GM23338 (cell line): ENCODE results near the gene FAM237B.

Experiments used
- CREB1 ChIP-seq: fragments of 250-450 bp; sonication (Bioruptor Pico); IDR thresholded peaks from 2 replicates; pipeline ENCODE4 v1.5.0; 2020; ENCODE audit warnings: low read depth, mild to moderate bottlenecking, moderate library complexity
- CTCF ChIP-seq, 2 experiments: fragments of 200-600 bp in 1 of 2; sonication (generic) in 1 of 2; conservative IDR thresholded peaks; 2 replicates each; pipeline versions ENCODE4 v1.5.1 to v1.6.1; 2016 to 2017; ENCODE audit warnings: antibody characterized with exemption in 2 of 2, low read depth in 2 of 2, mild to moderate bottlenecking in 2 of 2, moderate library complexity in 1 of 2
- EZH2 ChIP-seq: fragments of 200-600 bp; sonication (generic); IDR thresholded peaks from one replicate; pipeline ENCODE4 v1.8.0; 2017; ENCODE audit warnings: antibody characterized with exemption, mild to moderate bottlenecking, low read depth; ENCODE audit not compliant: unreplicated experiment
- EZH2phosphoT487 ChIP-seq: fragments of 200-600 bp; sonication (generic); IDR thresholded peaks from one replicate; pipeline ENCODE4 v1.8.1; 2018; ENCODE audit warnings: antibody characterized with exemption; ENCODE audit not compliant: unreplicated experiment
- JUNB ChIP-seq: IDR thresholded peaks from one replicate; pipeline ENCODE4 v1.6.1; 2016; ENCODE audit warnings: antibody characterized with exemption; ENCODE audit not compliant: unreplicated experiment
- NANOG ChIP-seq: IDR thresholded peaks from 2 replicates; pipeline ENCODE4 v1.6.1; 2016; ENCODE audit warnings: antibody characterized with exemption, borderline replicate concordance
- POLR2AphosphoS5 ChIP-seq: IDR thresholded peaks from 2 replicates; pipeline ENCODE4 v1.6.1; 2016; ENCODE audit warnings: antibody characterized with exemption, low read depth
- REST ChIP-seq: IDR thresholded peaks from one replicate; pipeline ENCODE4 v1.6.1; 2018; ENCODE audit warnings: antibody characterized with exemption; ENCODE audit not compliant: unreplicated experiment
- STAT1 ChIP-seq: IDR thresholded peaks from one replicate; pipeline ENCODE4 v1.6.1; 2016; ENCODE audit warnings: antibody characterized with exemption; ENCODE audit not compliant: unreplicated experiment
- ZNF114 ChIP-seq: fragments of 250-450 bp; sonication (Bioruptor Pico); IDR thresholded peaks from 2 replicates; pipeline ENCODE4 v1.5.0; 2020; ENCODE audit warnings: mild to moderate bottlenecking, moderate library complexity
- ZNF331 ChIP-seq: fragments of 250-450 bp; sonication (Bioruptor Pico); IDR thresholded peaks from 2 replicates; pipeline ENCODE4 v1.5.0; 2020; ENCODE audit warnings: low read depth, mild to moderate bottlenecking, moderate library complexity
- TF ChIP-seq, protein P1 (sequence below): IDR thresholded peaks from 2 replicates; pipeline ENCODE4 v1.6.1; 2016; ENCODE audit warnings: antibody characterized with exemption
- TF ChIP-seq, protein P2 (sequence below): fragments of 250-450 bp; sonication (Bioruptor Pico); IDR thresholded peaks from 2 replicates; pipeline ENCODE4 v1.5.0; 2020; ENCODE audit warnings: mild to moderate bottlenecking, moderate library complexity

GRCh38 chr7:90322837-90323236, 1.7 kb upstream of the FAM237B start:
- no peak for TF ChIP-seq POLR2AphosphoS5
- TF ChIP-seq EZH2, result no peak
- TF ChIP-seq CTCF (conservative IDR thresholded peaks at IDR 0.05; ENCODE audit: low read depth in 2 of 2), result no peak
- TF ChIP-seq EZH2phosphoT487, result no peak
- TF ChIP-seq REST, result no peak
- no peak for TF ChIP-seq NANOG
- no peak for TF ChIP-seq ZNF114 (CRISPR knock-in tag)
- no peak for TF ChIP-seq CREB1 (CRISPR knock-in tag)
- TF ChIP-seq ZNF331 (CRISPR knock-in tag), result no peak
- no peak for TF ChIP-seq JUNB
- TF ChIP-seq, protein P1, sequence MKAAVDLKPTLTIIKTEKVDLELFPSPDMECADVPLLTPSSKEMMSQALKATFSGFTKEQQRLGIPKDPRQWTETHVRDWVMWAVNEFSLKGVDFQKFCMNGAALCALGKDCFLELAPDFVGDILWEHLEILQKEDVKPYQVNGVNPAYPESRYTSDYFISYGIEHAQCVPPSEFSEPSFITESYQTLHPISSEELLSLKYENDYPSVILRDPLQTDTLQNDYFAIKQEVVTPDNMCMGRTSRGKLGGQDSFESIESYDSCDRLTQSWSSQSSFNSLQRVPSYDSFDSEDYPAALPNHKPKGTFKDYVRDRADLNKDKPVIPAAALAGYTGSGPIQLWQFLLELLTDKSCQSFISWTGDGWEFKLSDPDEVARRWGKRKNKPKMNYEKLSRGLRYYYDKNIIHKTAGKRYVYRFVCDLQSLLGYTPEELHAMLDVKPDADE, result no peak
- TF ChIP-seq STAT1, result no peak
- TF ChIP-seq, protein P2, sequence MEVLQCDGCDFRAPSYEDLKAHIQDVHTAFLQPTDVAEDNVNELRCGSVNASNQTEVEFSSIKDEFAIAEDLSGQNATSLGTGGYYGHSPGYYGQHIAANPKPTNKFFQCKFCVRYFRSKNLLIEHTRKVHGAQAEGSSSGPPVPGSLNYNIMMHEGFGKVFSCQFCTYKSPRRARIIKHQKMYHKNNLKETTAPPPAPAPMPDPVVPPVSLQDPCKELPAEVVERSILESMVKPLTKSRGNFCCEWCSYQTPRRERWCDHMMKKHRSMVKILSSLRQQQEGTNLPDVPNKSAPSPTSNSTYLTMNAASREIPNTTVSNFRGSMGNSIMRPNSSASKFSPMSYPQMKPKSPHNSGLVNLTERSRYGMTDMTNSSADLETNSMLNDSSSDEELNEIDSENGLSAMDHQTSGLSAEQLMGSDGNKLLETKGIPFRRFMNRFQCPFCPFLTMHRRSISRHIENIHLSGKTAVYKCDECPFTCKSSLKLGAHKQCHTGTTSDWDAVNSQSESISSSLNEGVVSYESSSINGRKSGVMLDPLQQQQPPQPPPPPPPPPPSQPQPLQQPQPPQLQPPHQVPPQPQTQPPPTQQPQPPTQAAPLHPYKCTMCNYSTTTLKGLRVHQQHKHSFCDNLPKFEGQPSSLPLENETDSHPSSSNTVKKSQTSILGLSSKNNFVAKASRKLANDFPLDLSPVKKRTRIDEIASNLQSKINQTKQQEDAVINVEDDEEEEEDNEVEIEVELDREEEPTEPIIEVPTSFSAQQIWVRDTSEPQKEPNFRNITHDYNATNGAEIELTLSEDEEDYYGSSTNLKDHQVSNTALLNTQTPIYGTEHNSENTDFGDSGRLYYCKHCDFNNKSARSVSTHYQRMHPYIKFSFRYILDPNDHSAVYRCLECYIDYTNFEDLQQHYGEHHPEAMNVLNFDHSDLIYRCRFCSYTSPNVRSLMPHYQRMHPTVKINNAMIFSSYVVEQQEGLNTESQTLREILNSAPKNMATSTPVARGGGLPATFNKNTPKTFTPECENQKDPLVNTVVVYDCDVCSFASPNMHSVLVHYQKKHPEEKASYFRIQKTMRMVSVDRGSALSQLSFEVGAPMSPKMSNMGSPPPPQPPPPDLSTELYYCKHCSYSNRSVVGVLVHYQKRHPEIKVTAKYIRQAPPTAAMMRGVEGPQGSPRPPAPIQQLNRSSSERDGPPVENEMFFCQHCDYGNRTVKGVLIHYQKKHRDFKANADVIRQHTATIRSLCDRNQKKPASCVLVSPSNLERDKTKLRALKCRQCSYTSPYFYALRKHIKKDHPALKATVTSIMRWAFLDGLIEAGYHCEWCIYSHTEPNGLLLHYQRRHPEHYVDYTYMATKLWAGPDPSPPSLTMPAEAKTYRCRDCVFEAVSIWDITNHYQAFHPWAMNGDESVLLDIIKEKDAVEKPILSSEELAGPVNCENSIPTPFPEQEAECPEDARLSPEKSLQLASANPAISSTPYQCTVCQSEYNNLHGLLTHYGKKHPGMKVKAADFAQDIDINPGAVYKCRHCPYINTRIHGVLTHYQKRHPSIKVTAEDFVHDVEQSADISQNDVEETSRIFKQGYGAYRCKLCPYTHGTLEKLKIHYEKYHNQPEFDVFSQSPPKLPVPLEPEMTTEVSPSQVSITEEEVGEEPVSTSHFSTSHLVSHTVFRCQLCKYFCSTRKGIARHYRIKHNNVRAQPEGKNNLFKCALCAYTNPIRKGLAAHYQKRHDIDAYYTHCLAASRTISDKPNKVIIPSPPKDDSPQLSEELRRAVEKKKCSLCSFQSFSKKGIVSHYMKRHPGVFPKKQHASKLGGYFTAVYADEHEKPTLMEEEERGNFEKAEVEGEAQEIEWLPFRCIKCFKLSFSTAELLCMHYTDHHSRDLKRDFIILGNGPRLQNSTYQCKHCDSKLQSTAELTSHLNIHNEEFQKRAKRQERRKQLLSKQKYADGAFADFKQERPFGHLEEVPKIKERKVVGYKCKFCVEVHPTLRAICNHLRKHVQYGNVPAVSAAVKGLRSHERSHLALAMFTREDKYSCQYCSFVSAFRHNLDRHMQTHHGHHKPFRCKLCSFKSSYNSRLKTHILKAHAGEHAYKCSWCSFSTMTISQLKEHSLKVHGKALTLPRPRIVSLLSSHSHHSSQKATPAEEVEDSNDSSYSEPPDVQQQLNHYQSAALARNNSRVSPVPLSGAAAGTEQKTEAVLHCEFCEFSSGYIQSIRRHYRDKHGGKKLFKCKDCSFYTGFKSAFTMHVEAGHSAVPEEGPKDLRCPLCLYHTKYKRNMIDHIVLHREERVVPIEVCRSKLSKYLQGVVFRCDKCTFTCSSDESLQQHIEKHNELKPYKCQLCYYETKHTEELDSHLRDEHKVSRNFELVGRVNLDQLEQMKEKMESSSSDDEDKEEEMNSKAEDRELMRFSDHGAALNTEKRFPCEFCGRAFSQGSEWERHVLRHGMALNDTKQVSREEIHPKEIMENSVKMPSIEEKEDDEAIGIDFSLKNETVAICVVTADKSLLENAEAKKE (CRISPR knock-in tag), result no peak
